ENCODE measurements around the gene DOCK4.

DOCK4 gene

DNA sequence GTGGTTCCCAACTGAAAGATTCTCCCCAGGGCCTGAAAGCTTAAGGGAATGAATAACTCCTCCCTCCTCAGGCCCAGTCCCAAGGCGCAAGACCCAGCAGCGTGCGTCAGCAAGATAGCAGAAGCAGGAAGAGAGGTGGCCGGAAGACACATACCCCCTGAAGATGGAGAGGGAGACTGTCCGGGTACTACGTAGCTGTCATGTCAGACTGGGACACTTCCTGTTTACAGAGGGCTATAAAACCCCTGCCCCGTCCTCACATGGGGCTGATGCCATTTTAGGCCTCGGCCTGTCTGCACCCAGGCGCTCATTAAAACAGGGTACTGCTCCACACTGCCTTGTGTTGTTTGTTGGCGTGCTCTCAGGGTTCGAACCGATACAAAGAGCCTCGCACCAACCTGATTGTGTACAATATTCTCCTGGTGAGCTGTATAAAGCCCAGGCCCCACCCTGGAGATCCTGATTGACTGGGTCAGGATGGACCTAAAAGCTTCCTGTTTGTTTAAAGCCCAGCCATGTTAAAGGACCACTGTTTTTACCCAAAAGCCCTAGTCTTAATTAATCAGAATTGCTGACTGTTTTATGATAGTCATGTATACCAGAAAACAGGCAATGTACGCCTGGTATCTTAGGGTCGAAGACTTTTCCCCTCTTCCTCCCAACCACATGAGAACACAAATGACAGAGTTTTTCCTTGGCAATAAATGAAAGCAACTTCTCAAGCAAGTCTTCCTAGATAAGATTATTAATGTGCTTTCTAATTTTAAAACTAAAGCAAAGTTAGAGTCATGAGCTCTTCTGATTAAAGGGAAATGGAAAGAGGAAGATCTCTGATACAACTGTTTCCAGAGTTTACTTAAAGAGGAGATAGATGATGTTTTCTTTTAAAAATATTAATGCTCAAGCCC lies 251.5 kb downstream of the DOCK4 start:
- no peak for TF ChIP-seq CTCF (IDR thresholded peaks at IDR 0.05; ENCODE audit: insufficient read depth, low read depth, low read length, missing control alignments)
- no peak for DNase-seq (ENCODE audit: low read depth)
- no peak overlapping the region for H3K4me3 ChIP-seq (ENCODE audit: low read depth, low read length)

DNA sequence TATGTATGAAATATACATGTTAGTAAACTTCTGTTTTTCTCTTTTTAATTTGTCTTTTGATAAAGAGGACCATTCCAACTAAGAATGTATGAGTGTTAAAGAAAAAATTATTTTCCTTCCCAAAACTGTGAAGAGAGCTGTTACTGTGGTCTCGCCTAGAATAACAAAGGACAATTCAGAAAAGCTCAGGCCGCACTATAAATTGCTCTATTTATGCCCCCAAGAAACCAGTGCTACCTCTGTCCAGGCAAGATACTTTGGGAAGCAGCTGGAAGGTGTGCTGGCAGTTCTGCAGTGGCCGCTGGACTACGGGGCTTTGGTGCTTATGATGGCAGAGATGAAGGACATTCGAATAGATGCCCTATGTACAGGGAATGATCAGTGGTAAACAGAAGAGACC lies 252.1 kb downstream of the DOCK4 start:
- no peak overlapping the region for H3K4me3 ChIP-seq (ENCODE audit: low read depth, low read length)
- DNase-seq (ENCODE audit: low read depth): no peak
- TF ChIP-seq CTCF (IDR thresholded peaks at IDR 0.05; ENCODE audit: insufficient read depth, low read depth, low read length, missing control alignments): no peak

GRCh38 chr7:111953611-111954010 lies 252.6 kb downstream of the DOCK4 start:
- DNase-seq (ENCODE audit: low read depth): peak; percentile 26
- H3K4me3 ChIP-seq (ENCODE audit: low read depth, low read length): no peak overlapping the region
- TF ChIP-seq CTCF (IDR thresholded peaks at IDR 0.05; ENCODE audit: insufficient read depth, low read depth, low read length, missing control alignments): no peak

DNA sequence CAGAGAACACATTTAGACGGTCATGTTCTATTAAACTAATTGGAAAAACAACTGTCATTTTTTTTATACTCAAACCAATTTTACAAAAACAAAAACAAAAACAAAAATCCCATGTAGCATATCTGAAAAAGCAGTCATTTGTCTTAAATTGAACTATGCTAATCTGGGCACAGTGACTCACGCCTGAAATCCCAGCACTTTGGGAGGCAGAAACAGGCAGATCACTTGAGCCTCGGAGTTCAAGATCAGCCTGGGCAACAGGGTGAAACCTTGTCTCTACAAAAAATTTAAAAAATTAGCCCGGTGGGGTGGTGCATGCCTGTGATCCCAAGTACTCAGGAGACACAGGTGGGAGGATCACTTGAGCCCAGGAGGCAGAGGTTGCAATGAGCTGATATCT lies 253.4 kb downstream of the DOCK4 start:
- no peak for DNase-seq (ENCODE audit: low read depth)
- no peak for TF ChIP-seq CTCF (IDR thresholded peaks at IDR 0.05; ENCODE audit: insufficient read depth, low read depth, low read length, missing control alignments)
- H3K4me3 ChIP-seq (ENCODE audit: low read depth, low read length): no peak overlapping the region

- DNase-seq (ENCODE audit: low read depth): no peak
Observed at GRCh38 chr7:111951052-111951451, 255.1 kb downstream of the DOCK4 start.

GRCh38 chr7:111942450-111943081 lies 263.6 kb downstream of the DOCK4 start:
- TF ChIP-seq CTCF (IDR thresholded peaks at IDR 0.05; ENCODE audit: insufficient read depth, low read depth, low read length, missing control alignments): no peak
- H3K4me3 ChIP-seq (ENCODE audit: low read depth, low read length): no peak overlapping the region
- no peak for DNase-seq (ENCODE audit: low read depth)

More at GRCh38 chr7:111951052-111951451, 255.1 kb downstream of the DOCK4 start:
- H3K4me3 ChIP-seq (ENCODE audit: low read depth, low read length): no peak overlapping the region
- TF ChIP-seq CTCF (IDR thresholded peaks at IDR 0.05; ENCODE audit: insufficient read depth, low read depth, low read length, missing control alignments): no peak
